ENCODE measurements around the gene CPVL. TPM values are rescaled to one million over a fixed set of nuclear protein-coding genes. Genes with fewer than 3 reads are reported as not detected.

The CPVL gene
- total RNA-seq, 1 experiment from 2014 or later, result 72.3 TPM

DNA sequence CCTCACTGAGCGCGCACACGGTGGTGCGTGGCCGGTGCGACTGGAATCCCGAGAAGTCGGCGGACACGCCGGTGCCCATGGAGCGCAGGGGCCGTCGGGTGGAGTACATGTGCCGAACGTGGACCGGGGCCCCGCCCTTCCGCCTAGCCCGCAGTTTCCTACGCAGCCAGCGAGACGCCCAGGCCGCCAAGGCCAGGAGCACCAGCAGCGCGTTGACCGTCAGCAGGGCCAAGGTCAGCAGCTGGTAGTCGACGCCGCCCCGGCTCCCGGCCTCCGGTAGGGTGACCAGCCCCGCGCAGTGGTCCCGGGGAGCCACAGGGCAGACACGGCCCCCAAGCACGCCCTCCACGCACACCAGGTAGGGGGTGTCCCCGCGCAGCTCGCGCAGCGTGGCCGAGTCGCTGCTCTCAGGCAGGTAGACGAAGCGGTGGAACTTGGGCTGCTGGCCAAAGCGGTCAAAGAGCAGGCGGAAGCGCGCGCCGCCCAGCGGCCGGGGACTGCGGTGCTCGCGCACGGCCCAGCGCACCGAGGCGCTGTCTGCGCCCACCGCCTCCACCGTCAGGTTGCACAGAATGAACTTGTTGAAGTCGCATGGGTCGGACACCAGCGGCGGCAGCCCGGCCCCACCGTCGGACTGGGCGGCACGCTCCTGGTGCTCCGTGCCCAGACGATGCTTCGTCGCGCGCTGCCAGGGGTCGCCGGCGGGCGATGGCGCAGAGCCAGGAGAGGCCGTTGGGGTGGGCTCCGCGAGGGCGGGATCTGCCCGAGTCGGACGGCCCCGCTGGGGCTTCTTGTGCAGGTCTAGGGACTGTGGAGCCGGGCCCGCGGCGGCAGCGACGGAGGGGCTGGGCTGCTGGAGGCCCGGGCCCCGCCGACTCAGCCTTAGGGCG lies 190.4 kb downstream of the CPVL start:
- BruUV-seq (replicated peaks), result no TSS peak
- Histone ChIP-seq H3K9me3 (ENCODE audit: low read depth, low read length, poor library complexity, severe bottlenecking) (no peaks in the 10 kb centered on the region), H3K27me3 (replicated peaks; ENCODE audit: insufficient read depth, low read depth, low read length, poor library complexity) (peaks cover 5% of the 10 kb centered on the region), H3K27ac (ENCODE audit: low read depth, low read length, poor library complexity, severe bottlenecking) (no peak overlapping the region), H3K4me1 (ENCODE audit: insufficient read depth, low read length, poor library complexity, severe bottlenecking) (peaks cover 50% of the 10 kb centered on the region), H3K4me3 (ENCODE audit: low read depth, low read length, poor library complexity, severe bottlenecking) (peak overlapping the region; percentile 71), H3K36me3 (ENCODE audit: insufficient read depth, low read length, poor library complexity, severe bottlenecking) (no peaks in the 10 kb centered on the region)
- CTCF ChIA-PET, result interaction anchor here (0.5 to 2.7 kb wide), 12 partner anchors 8 to 1034 kb away, joined by 3 to 26 read pairs (median 4); no protein-coding TSS in a partner anchor
- intact Hi-C loops (cut with micrococcal nuclease; ENCODE audit: unreplicated experiment), result loop anchor here (1.0 to 2.0 kb wide), 3 partner anchors 29 to 452 kb away; no protein-coding TSS in a partner anchor
- DNase-seq (ENCODE audit: low spot score), result peak; percentile 78
- POLR2A ChIA-PET (ENCODE audit: low non-redundant PET), result interaction anchor here (0.6 kb wide), 1 partner anchor 115 kb away, joined by 5 read pairs; no protein-coding TSS in a partner anchor
- TF ChIP-seq EZH2 (IDR thresholded peaks at IDR 0.05; ENCODE audit: borderline replicate concordance, low read depth, low read length, poor library complexity, severe bottlenecking) (no peak), CTCF (conservative IDR thresholded peaks at IDR 0.05; ENCODE audit: low read depth, low read length) (peak; percentile 71)

GRCh38 chr7:28955356-28955717 lies 191.0 kb downstream of the CPVL start:
- no peak for TF ChIP-seq EZH2 (IDR thresholded peaks at IDR 0.05; ENCODE audit: borderline replicate concordance, low read depth, low read length, poor library complexity, severe bottlenecking)
- TF ChIP-seq CTCF (conservative IDR thresholded peaks at IDR 0.05; ENCODE audit: low read depth, low read length), result no peak
- CTCF ChIA-PET, result interaction anchor here (2.4 kb wide), 1 partner anchor 151 kb away, joined by 23 read pairs; no protein-coding TSS in a partner anchor
- no TSS peak for BruUV-seq (replicated peaks)
- Histone ChIP-seq H3K4me3 (ENCODE audit: low read depth, low read length, poor library complexity, severe bottlenecking) (peak overlapping the region; percentile 71), H3K27me3 (replicated peaks; ENCODE audit: insufficient read depth, low read depth, low read length, poor library complexity) (peaks cover 5% of the 10 kb centered on the region), H3K27ac (ENCODE audit: low read depth, low read length, poor library complexity, severe bottlenecking) (no peak overlapping the region), H3K4me1 (ENCODE audit: insufficient read depth, low read length, poor library complexity, severe bottlenecking) (peaks cover 50% of the 10 kb centered on the region), H3K36me3 (ENCODE audit: insufficient read depth, low read length, poor library complexity, severe bottlenecking) (no peaks in the 10 kb centered on the region), H3K9me3 (ENCODE audit: low read depth, low read length, poor library complexity, severe bottlenecking) (no peaks in the 10 kb centered on the region)
- no peak for DNase-seq (ENCODE audit: low spot score)
- intact Hi-C loops (cut with micrococcal nuclease; ENCODE audit: unreplicated experiment), result no loop called here
- POLR2A ChIA-PET (ENCODE audit: low non-redundant PET), result interaction anchor here (0.6 kb wide), 1 partner anchor 115 kb away, joined by 5 read pairs; no protein-coding TSS in a partner anchor

DNA sequence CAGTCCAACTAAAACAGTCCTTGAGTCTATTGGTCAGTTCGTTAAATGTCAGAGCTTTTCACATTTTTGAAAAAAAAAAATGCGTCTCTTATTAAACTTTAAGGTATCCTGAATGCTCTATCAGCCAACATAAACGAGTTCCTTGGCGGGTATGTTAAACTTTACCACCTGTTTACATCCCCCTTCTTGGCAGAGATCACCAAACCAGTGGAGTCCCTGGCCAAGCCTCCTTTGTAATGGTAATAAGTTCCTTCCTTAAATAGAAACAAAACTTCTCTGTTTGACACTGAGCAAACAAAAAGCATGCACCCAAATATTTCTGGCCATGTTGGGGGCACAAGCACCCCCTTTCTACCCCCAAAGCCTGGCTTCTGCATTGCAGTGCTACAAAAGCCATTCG lies 191.4 kb downstream of the CPVL start:
- no peak overlapping the region for H3K27ac ChIP-seq (ENCODE audit: low read depth, low read length, poor library complexity, severe bottlenecking)
- TF ChIP-seq CTCF (conservative IDR thresholded peaks at IDR 0.05; ENCODE audit: low read depth, low read length) (no peak), EZH2 (IDR thresholded peaks at IDR 0.05; ENCODE audit: borderline replicate concordance, low read depth, low read length, poor library complexity, severe bottlenecking) (no peak)
- ChIA-PET CTCF (no interaction called here), POLR2A (ENCODE audit: low non-redundant PET) (no interaction called here)
- H3K9me3 ChIP-seq (ENCODE audit: low read depth, low read length, poor library complexity, severe bottlenecking), result no peaks in the 10 kb centered on the region
- no peak for DNase-seq (ENCODE audit: low spot score)
- intact Hi-C loops (cut with micrococcal nuclease; ENCODE audit: unreplicated experiment), result no loop called here
- H3K27me3 ChIP-seq (replicated peaks; ENCODE audit: insufficient read depth, low read depth, low read length, poor library complexity), result peaks cover 5% of the 10 kb centered on the region
- H3K4me3 ChIP-seq (ENCODE audit: low read depth, low read length, poor library complexity, severe bottlenecking), result peak overlapping the region; percentile 71
- TSS peak; percentile 40 for BruUV-seq (replicated peaks)
- no peaks in the 10 kb centered on the region for H3K36me3 ChIP-seq (ENCODE audit: insufficient read depth, low read length, poor library complexity, severe bottlenecking)
- H3K4me1 ChIP-seq (ENCODE audit: insufficient read depth, low read length, poor library complexity, severe bottlenecking), result peaks cover 50% of the 10 kb centered on the region
